MCF 10A (cell line): ENCODE measurements around the gene SBF2. TPM values are rescaled to one million over a fixed set of nuclear protein-coding genes. Genes with fewer than 3 reads are reported as not detected.

ENCODE experiments used
- BruUV-seq: library from RNA; stranded (reverse); fragments of 400-500 nt; replicated peaks from 2 replicates; lab custom pipeline; 2021; lab: Mats Ljungman, UMichigan
- CTCF ChIA-PET: fragments of 300-600 bp; sonication (Branson Sonifier 250); formaldehyde crosslinking; extraction: SDS; loops from one replicate; lab custom pipeline; 2021; ENCODE audit warnings: antibody characterized with exemption, inconsistent platforms; lab: Yijun Ruan, JAX
- POLR2A ChIA-PET: fragments of 300-600, 350-650 bp; sonication (Branson Sonifier 250); formaldehyde crosslinking; extraction: SDS; loops from one replicate; lab custom pipeline; 2020; ENCODE audit warnings: antibody characterized with exemption, inconsistent platforms; lab: Yijun Ruan, JAX
- DNase-seq: peaks from one replicate; pipeline ENCODE4 v3.0.0-alpha.2; 2018; ENCODE audit not compliant: unreplicated experiment
- H3K27ac Mint-ChIP-seq: one replicate; pipeline ENCODE4 v1.8.0; 2022; ENCODE audit warnings: mild to moderate bottlenecking, low read depth, mixed read lengths; ENCODE audit not compliant: unreplicated experiment
- H3K27me3 Mint-ChIP-seq: one replicate; pipeline ENCODE4 v1.8.0; 2022; ENCODE audit warnings: mixed read lengths; ENCODE audit not compliant: insufficient read depth, unreplicated experiment
- H3K36me3 Mint-ChIP-seq: one replicate; pipeline ENCODE4 v1.8.0; 2022; ENCODE audit warnings: mild to moderate bottlenecking, moderate library complexity, mixed read lengths; ENCODE audit not compliant: insufficient read depth, unreplicated experiment
- H3K4me1 Mint-ChIP-seq: one replicate; pipeline ENCODE4 v1.8.0; 2022; ENCODE audit warnings: mixed read lengths; ENCODE audit not compliant: insufficient read depth, unreplicated experiment
- H3K4me3 Mint-ChIP-seq: one replicate; pipeline ENCODE4 v1.8.0; 2022; ENCODE audit warnings: mild to moderate bottlenecking, moderate library complexity, mixed read lengths; ENCODE audit not compliant: unreplicated experiment
- H3K9me3 Mint-ChIP-seq: one replicate; pipeline ENCODE4 v1.8.0; 2022; ENCODE audit warnings: mixed read lengths; ENCODE audit not compliant: unreplicated experiment
- intact Hi-C: fragments of 100-400 bp; cut with micrococcal nuclease; formaldehyde crosslinking; loops from 2 replicates; pipeline ENCODE4 v1.14.1; 2022
- total RNA-seq: library from RNA; stranded (reverse); gene quantifications from 2 replicates; pipeline ENCODE4 v1.2.3, GENCODE V29; 2022
- TF ChIP-seq, protein P1 (sequence below): fragments of 200-600 bp; IDR thresholded peaks from one replicate; pipeline ENCODE4 v1.8.0; 2022; ENCODE audit warnings: antibody characterized with exemption, mild to moderate bottlenecking; ENCODE audit not compliant: unreplicated experiment

Gene SBF2
- total RNA-seq, 1 experiment from 2014 or later, result 28.3 TPM

DNA sequence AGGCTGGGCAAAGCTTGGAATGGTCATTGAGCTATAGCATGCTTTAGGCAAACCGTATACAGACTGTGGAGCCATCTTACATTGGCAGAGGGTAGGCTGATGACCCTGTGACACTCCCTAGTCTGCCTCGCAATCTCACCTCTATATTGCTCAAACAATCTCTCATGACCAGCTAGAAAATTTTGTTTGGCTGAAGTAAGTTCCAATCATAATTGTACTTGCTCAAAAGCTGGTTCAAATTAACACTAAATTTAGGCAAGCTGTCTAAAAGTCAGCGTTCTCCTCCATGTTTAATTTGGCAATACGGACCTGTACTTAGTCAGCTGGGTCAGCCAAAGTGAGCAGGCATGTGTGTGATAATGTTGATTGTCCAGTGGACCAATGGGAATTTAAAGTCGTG is 497.2 kb downstream of the SBF2 start:
- BruUV-seq, result no TSS peak
- intact Hi-C loops, result no loop called here
- Mint-ChIP-seq H3K27me3 (no peaks in the 10 kb centered on the region), H3K9me3 (no peaks in the 10 kb centered on the region), H3K4me3 (no peak overlapping the region), H3K27ac (no peak overlapping the region), H3K4me1 (peaks cover 6% of the 10 kb centered on the region), H3K36me3 (peaks cover 29% of the 10 kb centered on the region)
- no peak for DNase-seq
- POLR2A ChIA-PET, result interaction anchor here (0.7 to 2.4 kb wide), 2 partner anchors 37 to 956 kb away, joined by 3 to 10 read pairs; no protein-coding TSS in a partner anchor
- TF ChIP-seq, protein P1, sequence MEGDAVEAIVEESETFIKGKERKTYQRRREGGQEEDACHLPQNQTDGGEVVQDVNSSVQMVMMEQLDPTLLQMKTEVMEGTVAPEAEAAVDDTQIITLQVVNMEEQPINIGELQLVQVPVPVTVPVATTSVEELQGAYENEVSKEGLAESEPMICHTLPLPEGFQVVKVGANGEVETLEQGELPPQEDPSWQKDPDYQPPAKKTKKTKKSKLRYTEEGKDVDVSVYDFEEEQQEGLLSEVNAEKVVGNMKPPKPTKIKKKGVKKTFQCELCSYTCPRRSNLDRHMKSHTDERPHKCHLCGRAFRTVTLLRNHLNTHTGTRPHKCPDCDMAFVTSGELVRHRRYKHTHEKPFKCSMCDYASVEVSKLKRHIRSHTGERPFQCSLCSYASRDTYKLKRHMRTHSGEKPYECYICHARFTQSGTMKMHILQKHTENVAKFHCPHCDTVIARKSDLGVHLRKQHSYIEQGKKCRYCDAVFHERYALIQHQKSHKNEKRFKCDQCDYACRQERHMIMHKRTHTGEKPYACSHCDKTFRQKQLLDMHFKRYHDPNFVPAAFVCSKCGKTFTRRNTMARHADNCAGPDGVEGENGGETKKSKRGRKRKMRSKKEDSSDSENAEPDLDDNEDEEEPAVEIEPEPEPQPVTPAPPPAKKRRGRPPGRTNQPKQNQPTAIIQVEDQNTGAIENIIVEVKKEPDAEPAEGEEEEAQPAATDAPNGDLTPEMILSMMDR, result no peak
- CTCF ChIA-PET, result interaction anchor here (0.5 to 0.7 kb wide), 2 partner anchors 155 to 615 kb away, joined by 3 read pairs; no protein-coding TSS in a partner anchor

DNA sequence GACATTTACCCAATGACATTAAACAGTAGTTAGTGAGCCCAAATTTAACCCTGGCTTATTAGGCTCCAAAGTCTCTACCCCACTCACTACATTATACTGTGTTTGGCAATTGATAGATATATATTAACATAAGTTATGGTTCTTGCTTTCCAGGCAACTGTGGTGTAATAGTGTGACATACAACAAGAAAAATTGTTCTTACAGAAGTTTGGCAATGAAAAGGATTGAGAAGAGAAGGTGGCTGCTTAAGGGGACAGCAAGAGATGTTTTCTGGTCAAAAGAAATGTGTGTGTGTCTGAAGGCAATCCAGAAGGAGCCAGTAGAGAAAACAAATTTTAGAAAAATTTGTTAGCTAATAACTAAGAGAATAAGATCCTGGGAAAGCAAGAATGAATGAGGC is 497.8 kb downstream of the SBF2 start:
- ChIA-PET CTCF (interaction anchor here (0.7 kb wide), 1 partner anchor 616 kb away, joined by 3 read pairs; no protein-coding TSS in a partner anchor), POLR2A (interaction anchor here (2.4 kb wide), 1 partner anchor 36 kb away, joined by 10 read pairs; no protein-coding TSS in a partner anchor)
- Mint-ChIP-seq H3K4me1 (peaks cover 6% of the 10 kb centered on the region), H3K9me3 (no peaks in the 10 kb centered on the region), H3K36me3 (peaks cover 29% of the 10 kb centered on the region), H3K27ac (no peak overlapping the region), H3K27me3 (no peaks in the 10 kb centered on the region), H3K4me3 (no peak overlapping the region)
- TF ChIP-seq, protein P1, result no peak
- no TSS peak for BruUV-seq
- no peak for DNase-seq
- intact Hi-C loops, result no loop called here

DNA sequence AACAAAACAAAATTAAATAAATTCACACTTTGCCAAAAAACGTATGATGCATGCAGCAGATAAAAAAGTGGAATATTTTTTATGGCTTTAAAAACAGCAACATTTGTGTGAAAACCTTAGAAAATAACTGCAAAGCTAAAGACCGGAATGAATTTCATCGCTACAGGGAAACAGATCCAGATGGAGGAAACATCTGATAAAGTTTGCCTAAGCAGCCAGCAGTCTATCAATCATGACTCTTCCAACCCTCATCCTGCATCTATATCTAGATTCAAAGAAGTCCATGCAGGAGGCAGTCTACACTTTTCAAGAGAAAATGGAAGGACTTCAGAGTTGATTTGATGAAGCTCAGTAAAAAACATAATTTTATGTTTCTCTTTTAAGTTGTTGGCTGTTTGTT is 503.3 kb downstream of the SBF2 start:
- intact Hi-C loops, result no loop called here
- POLR2A ChIA-PET, result interaction anchor here (0.6 to 1.3 kb wide), 4 partner anchors 12 to 111 kb away, joined by 3 to 5 read pairs (median 4); no protein-coding TSS in a partner anchor
- CTCF ChIA-PET, result interaction anchor here (1.4 to 3.0 kb wide), 2 partner anchors 11 to 32 kb away, joined by 4 to 7 read pairs; no protein-coding TSS in a partner anchor

DNA sequence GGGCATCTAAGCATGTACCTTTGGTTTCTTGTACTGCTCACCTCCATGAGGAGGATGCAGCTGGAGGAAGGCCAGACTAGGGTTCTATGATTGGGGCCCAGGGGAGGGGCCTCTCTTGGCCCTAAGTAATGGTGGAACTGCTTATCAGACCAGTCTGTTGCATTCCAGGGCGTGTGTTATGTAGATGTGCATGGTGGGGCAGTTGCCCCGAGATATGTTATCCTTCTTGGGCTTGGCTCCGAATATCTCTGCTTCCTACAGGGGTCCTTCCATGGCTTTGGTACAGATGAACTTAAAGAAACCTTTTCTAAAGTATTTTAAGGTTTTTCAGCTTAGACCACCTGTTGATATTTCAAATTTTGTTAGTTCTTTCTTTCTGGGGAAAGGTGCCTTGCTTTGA is 504.1 kb downstream of the SBF2 start:
- BruUV-seq, result no TSS peak
- ChIA-PET POLR2A (interaction anchor here (1.3 kb wide), 2 partner anchors 12 to 32 kb away, joined by 3 to 4 read pairs; no protein-coding TSS in a partner anchor), CTCF (interaction anchor here (1.4 to 3.0 kb wide), 2 partner anchors 12 to 31 kb away, joined by 4 to 7 read pairs; no protein-coding TSS in a partner anchor)
- H3K27me3 Mint-ChIP-seq, result no peaks in the 10 kb centered on the region
- no peaks in the 10 kb centered on the region for H3K9me3 Mint-ChIP-seq
- H3K4me3 Mint-ChIP-seq, result no peak overlapping the region
- peaks cover 49% of the 10 kb centered on the region for H3K36me3 Mint-ChIP-seq
- peak overlapping the region; percentile 23 for H3K27ac Mint-ChIP-seq
- TF ChIP-seq, protein P1, result no peak
- no peaks in the 10 kb centered on the region for H3K4me1 Mint-ChIP-seq
- no peak for DNase-seq
- intact Hi-C loops, result no loop called here

More for the DNA sequence above, 503.3 kb downstream of the SBF2 start:
- Mint-ChIP-seq H3K27ac (no peak overlapping the region), H3K36me3 (peaks cover 47% of the 10 kb centered on the region), H3K9me3 (no peaks in the 10 kb centered on the region), H3K4me3 (no peak overlapping the region), H3K4me1 (no peaks in the 10 kb centered on the region), H3K27me3 (no peaks in the 10 kb centered on the region)
- TF ChIP-seq, protein P1, result no peak
- no peak for DNase-seq
- no TSS peak for BruUV-seq
